ENCODE data around the gene KLHL26.

The KLHL26 gene

DNA sequence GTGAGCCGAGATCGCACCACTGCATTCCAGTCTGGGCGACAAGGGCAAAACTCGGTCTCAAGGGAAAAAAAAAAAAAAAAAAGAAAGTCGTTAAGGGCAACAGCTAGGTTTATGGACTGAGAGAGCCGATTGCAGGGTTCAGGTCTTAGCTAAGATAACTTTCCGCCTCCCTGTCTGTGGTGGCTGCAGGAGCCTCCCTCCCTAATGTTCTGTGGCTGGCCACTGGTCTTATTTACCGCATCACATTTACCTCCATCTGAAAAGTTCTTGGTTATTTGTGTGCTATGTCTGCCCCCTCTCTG, 45.9 kb downstream of the KLHL26 start:
- H2AFZ ChIP-seq (ENCODE audit: low read depth, low read length, severe bottlenecking): peak overlapping the region; percentile 84
- H3K4me3 ChIP-seq (ENCODE audit: insufficient read depth, low read length, poor library complexity, severe bottlenecking): peak overlapping the region; percentile 64
- no peaks in the 10 kb centered on the region for H3K27me3 ChIP-seq (ENCODE audit: low read length)
- peak overlapping the region; percentile 81 for H3K9ac ChIP-seq (ENCODE audit: low read length)
- no peaks in the 10 kb centered on the region for H3K9me2 ChIP-seq (replicated peaks; ENCODE audit: insufficient read depth, low read length)
- TF ChIP-seq EZH2phosphoT487 (conservative IDR thresholded peaks at IDR 0.05; ENCODE audit: low read length): no peak
- TF ChIP-seq, protein P1, sequence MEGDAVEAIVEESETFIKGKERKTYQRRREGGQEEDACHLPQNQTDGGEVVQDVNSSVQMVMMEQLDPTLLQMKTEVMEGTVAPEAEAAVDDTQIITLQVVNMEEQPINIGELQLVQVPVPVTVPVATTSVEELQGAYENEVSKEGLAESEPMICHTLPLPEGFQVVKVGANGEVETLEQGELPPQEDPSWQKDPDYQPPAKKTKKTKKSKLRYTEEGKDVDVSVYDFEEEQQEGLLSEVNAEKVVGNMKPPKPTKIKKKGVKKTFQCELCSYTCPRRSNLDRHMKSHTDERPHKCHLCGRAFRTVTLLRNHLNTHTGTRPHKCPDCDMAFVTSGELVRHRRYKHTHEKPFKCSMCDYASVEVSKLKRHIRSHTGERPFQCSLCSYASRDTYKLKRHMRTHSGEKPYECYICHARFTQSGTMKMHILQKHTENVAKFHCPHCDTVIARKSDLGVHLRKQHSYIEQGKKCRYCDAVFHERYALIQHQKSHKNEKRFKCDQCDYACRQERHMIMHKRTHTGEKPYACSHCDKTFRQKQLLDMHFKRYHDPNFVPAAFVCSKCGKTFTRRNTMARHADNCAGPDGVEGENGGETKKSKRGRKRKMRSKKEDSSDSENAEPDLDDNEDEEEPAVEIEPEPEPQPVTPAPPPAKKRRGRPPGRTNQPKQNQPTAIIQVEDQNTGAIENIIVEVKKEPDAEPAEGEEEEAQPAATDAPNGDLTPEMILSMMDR (IDR thresholded peaks at IDR 0.05; ENCODE audit: insufficient read depth, low read length, poor library complexity, severe bottlenecking): no peak
- H3K36me3 ChIP-seq (ENCODE audit: low read length): no peaks in the 10 kb centered on the region
- H3K27ac ChIP-seq (ENCODE audit: low read depth, low read length): peak overlapping the region; percentile 27; the same call in 1 of the 2 replicates
- H3K4me2 ChIP-seq (ENCODE audit: low read depth, low read length, poor library complexity, severe bottlenecking): peak overlapping the region; percentile 72
- no peaks in the 10 kb centered on the region; the same call in 1 of the 2 replicates for H4K20me1 ChIP-seq (ENCODE audit: low read depth, low read length)
- H3K9me3 ChIP-seq (ENCODE audit: insufficient read depth, low read length): no peaks in the 10 kb centered on the region
- peaks cover 9% of the 10 kb centered on the region; the same call in 1 of the 2 replicates for H3K79me2 ChIP-seq (ENCODE audit: insufficient read depth, low read length)
- H3F3A ChIP-seq (ENCODE audit: insufficient read depth): no peaks in the 10 kb centered on the region; the same call in 1 of the 2 replicates

DNA sequence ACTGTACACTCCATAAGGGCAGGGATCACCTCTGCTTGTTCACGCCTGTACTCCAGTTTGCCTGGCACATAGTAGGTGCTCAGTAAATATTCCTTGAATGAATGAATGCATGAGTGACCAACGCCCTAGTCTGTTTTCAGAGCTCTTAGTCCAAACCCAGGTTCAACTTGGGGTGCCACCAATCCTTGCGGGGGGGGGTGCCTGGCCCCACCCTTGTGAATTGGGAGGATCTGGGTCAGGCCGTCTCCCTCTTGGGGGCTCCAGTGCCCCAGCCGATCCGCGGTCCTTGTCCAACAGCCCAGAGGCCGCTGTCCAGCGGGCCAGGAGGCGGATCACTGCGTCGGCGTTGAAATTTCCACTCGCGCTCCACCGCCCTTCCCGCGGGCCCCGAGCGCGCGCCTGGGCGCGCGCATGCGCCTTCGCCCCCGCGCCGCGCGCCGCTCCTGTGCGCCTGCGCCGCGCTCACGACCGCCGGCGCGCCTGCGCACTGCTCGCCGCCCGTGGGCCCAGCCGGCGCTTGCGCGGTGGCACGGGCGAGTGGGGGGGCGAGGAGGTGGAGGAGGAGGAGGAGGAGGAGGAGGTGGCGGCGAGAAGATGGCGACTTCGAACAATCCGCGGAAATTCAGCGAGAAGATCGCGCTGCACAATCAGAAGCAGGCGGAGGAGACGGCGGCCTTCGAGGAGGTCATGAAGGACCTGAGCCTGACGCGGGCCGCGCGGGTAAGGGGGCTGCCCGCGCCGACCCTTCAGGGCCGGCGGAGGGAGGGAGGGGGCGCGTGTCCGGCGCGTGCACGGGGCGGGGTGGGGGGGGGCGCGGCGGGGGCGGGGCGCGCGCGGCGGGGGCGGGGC, 46.5 kb downstream of the KLHL26 start, which contains the start of gene CRTC1:
Gene CRTC1 (plus strand): TSS at position 572 of the 849 bp plus-strand sequence. CDS start 23 bp downstream, at position 595.
- H2AFZ ChIP-seq (ENCODE audit: low read depth, low read length, severe bottlenecking): peak within 1 kb of the TSS; percentile 84
- no peaks in the 10 kb centered on the region for H3K36me3 ChIP-seq (ENCODE audit: low read length)
- peaks cover 9% of the 10 kb centered on the region; the same call in 1 of the 2 replicates for H3K79me2 ChIP-seq (ENCODE audit: insufficient read depth, low read length)
- H3K27me3 ChIP-seq (ENCODE audit: low read length): no peaks in the 10 kb centered on the region
- no peaks in the 10 kb centered on the region; the same call in 1 of the 2 replicates for H4K20me1 ChIP-seq (ENCODE audit: low read depth, low read length)
- no peaks in the 10 kb centered on the region for H3K9me2 ChIP-seq (replicated peaks; ENCODE audit: insufficient read depth, low read length)
- no peak for TF ChIP-seq EZH2phosphoT487 (conservative IDR thresholded peaks at IDR 0.05; ENCODE audit: low read length)
- TF ChIP-seq, protein P1 (IDR thresholded peaks at IDR 0.05; ENCODE audit: insufficient read depth, low read length, poor library complexity, severe bottlenecking): no peak
- peak within 1 kb of the TSS; percentile 72 for H3K4me2 ChIP-seq (ENCODE audit: low read depth, low read length, poor library complexity, severe bottlenecking)
- no peaks in the 10 kb centered on the region; the same call in 1 of the 2 replicates for H3F3A ChIP-seq (ENCODE audit: insufficient read depth)
- H3K9me3 ChIP-seq (ENCODE audit: insufficient read depth, low read length): no peaks in the 10 kb centered on the region
- H3K4me3 ChIP-seq (ENCODE audit: insufficient read depth, low read length, poor library complexity, severe bottlenecking): peak within 1 kb of the TSS; percentile 64
- H3K9ac ChIP-seq (ENCODE audit: low read length): peak within 1 kb of the TSS; percentile 81
- H3K27ac ChIP-seq (ENCODE audit: low read depth, low read length): peak within 1 kb of the TSS; percentile 27

DNA sequence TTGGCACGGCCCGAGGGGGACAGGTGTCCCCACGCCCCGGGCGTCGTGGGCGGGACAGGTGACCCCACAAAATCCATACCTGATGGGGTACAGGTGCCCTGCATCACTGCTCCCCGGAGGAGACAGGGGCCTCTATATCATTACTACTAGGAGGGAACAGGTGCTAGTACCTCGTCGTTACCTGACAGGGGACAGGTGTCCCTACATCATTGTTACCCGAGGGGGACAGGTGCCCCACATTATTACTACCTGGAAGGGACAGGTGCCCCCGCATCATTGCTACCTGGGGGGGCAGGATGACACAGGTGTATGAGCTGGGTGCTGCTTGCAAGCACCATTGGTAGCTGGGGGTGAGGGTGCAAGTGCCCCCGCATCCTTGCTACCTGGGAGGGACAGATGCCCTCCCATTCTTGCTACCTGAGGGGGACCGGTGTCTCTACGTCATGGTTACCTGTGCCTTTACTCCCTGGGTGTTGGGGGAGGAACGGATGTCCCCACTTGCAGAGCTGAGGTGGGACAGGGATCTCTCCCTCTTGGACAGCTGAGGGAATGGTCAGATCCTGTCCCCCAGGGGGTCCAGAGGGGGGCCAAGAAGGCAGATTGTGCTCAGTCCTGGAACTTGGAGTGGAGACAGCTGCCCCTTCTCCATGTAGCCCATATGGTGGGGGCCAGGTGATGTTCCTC, 47.3 kb downstream of the KLHL26 start:
- Histone ChIP-seq H3K4me3 (ENCODE audit: insufficient read depth, low read length, poor library complexity, severe bottlenecking) (peak overlapping the region; percentile 40), H3K27ac (ENCODE audit: low read depth, low read length) (no peak overlapping the region), H2AFZ (ENCODE audit: low read depth, low read length, severe bottlenecking) (no peak overlapping the region), H4K20me1 (ENCODE audit: low read depth, low read length) (no peaks in the 10 kb centered on the region; the same call in 1 of the 2 replicates), H3F3A (ENCODE audit: insufficient read depth) (no peaks in the 10 kb centered on the region; the same call in 1 of the 2 replicates), H3K4me2 (ENCODE audit: low read depth, low read length, poor library complexity, severe bottlenecking) (peak overlapping the region; percentile 54), H3K9ac (ENCODE audit: low read length) (peak overlapping the region; percentile 81), H3K9me2 (replicated peaks; ENCODE audit: insufficient read depth, low read length) (no peaks in the 10 kb centered on the region), H3K9me3 (ENCODE audit: insufficient read depth, low read length) (no peaks in the 10 kb centered on the region), H3K27me3 (ENCODE audit: low read length) (no peaks in the 10 kb centered on the region), H3K36me3 (ENCODE audit: low read length) (no peaks in the 10 kb centered on the region), H3K79me2 (ENCODE audit: insufficient read depth, low read length) (peaks cover 9% of the 10 kb centered on the region; the same call in 1 of the 2 replicates)
- TF ChIP-seq, protein P1 (IDR thresholded peaks at IDR 0.05; ENCODE audit: insufficient read depth, low read length, poor library complexity, severe bottlenecking): no peak
- no peak for TF ChIP-seq EZH2phosphoT487 (conservative IDR thresholded peaks at IDR 0.05; ENCODE audit: low read length)

All from SU-DHL-6 (cell line).